Right lobe of liver (tissue), 6 donors: ENCODE results near the gene RIPOR2. TPM values are rescaled to one million over a fixed set of nuclear protein-coding genes. Genes with fewer than 3 reads are reported as not detected.
A peak's percentile ranks its signal among the peaks of the same experiment; 100 is the strongest.

Experiments
- ATAC-seq, 4 donors: fragments of 200-7000 bp; cut with Tn5 transposase; one replicate each; pipeline ENCODE4 v1.9.1; 2020; ENCODE audit warnings: mild to moderate bottlenecking in 4 of 4, moderate library complexity in 4 of 4
- DNase-seq, 3 donors: peaks; one replicate each; pipeline ENCODE4 v3.0.0-alpha.2; 2020
- H3K27ac ChIP-seq, 3 donors: fragments of 200-600 bp; one replicate each; pipeline ENCODE4 v1.8.0; 2022
- H3K27me3 ChIP-seq, 2 donors: fragments of 200-600 bp; one replicate each; pipeline ENCODE4 v1.8.0; 2022
- H3K36me3 ChIP-seq, 4 donors: fragments of 200-600 bp; sonication (generic) in 1 of 4; one replicate each; pipeline versions ENCODE4 v1.5.1 to v1.8.0; 2017 to 2022; ENCODE audit warnings: control low read depth in 1 of 4
- H3K4me1 ChIP-seq, 4 donors: fragments of 200-600 bp; sonication (generic) in 1 of 4; one replicate each; pipeline versions ENCODE4 v1.5.1 to v1.8.0; 2017 to 2022; ENCODE audit warnings: control low read depth in 1 of 4
- H3K4me3 ChIP-seq, 3 donors: fragments of 200-600 bp; one replicate each; pipeline ENCODE4 v1.8.0; 2022
- H3K9me3 ChIP-seq, 4 donors: fragments of 200-600 bp; sonication (generic) in 1 of 4; one replicate each; pipeline versions ENCODE4 v1.5.1 to v1.8.0; 2017 to 2022; ENCODE audit warnings: control low read depth in 1 of 4
- POLR2A ChIP-seq: fragments of 450-650 bp; IDR thresholded peaks from one replicate; pipeline ENCODE4 v1.6.1; 2017; ENCODE audit warnings: antibody characterized with exemption, mild to moderate bottlenecking
- WGBS: methylation state at CpG from one replicate; pipeline ENCODE4 v1.1.6; 2018; ENCODE audit warnings: low coverage, low lambda C conversion rate; ENCODE audit not compliant: insufficient coverage; ENCODE audit errors: missing lambda C conversion rate; 5-methylcytosine and 5-hydroxymethylcytosine counted together
- intact Hi-C, 2 donors: fragments of 100-400 bp; cut with DNase I; formaldehyde crosslinking; loops; one replicate each; pipeline versions ENCODE4 v1.11.2 to v1.14.1; 2022
- long read RNA-seq: library from polyadenylated mRNA; unstranded; transcript quantifications from one replicate; pipeline ENCODE4 v2.0.0, GENCODE V29; 2019
- total RNA-seq, 6 experiments: library from RNA; depleted of rRNA in 2 of 6; stranded (reverse); fragments of >200 nt in 2 of 6; fragmentation: NEBNext Ultra II Directional in 3 of 6; extraction: Animal tissue kit (Norgen Biotek cat#: 25700) in 3 of 6; gene quantifications; one replicate each; pipeline versions ENCODE4 v1.1.0 to v1.2.4, GENCODE V29; 2016 to 2023
- TF ChIP-seq, protein P1 (sequence below), 4 donors: fragments of 200-600 bp in 3 of 4; fragments of 450-650 bp in 1 of 4; IDR thresholded peaks; one replicate each; pipeline versions ENCODE4 v1.5.1 to v1.8.0; 2016 to 2022; ENCODE audit warnings: antibody characterized with exemption in 4 of 4, mild to moderate bottlenecking in 2 of 4
- donor health status: DM: no; HTN: yes; CAD: no.
- donor health status: DM: no; HTN: no; CAD: no.
- donor health status: DM: no; HTN: no; CAD: no.
- donor health status: DM: no; HTN: yes; CAD: no.
- donor health status: DM: no; HTN: yes; CAD: no.

The RIPOR2 gene, protein sequence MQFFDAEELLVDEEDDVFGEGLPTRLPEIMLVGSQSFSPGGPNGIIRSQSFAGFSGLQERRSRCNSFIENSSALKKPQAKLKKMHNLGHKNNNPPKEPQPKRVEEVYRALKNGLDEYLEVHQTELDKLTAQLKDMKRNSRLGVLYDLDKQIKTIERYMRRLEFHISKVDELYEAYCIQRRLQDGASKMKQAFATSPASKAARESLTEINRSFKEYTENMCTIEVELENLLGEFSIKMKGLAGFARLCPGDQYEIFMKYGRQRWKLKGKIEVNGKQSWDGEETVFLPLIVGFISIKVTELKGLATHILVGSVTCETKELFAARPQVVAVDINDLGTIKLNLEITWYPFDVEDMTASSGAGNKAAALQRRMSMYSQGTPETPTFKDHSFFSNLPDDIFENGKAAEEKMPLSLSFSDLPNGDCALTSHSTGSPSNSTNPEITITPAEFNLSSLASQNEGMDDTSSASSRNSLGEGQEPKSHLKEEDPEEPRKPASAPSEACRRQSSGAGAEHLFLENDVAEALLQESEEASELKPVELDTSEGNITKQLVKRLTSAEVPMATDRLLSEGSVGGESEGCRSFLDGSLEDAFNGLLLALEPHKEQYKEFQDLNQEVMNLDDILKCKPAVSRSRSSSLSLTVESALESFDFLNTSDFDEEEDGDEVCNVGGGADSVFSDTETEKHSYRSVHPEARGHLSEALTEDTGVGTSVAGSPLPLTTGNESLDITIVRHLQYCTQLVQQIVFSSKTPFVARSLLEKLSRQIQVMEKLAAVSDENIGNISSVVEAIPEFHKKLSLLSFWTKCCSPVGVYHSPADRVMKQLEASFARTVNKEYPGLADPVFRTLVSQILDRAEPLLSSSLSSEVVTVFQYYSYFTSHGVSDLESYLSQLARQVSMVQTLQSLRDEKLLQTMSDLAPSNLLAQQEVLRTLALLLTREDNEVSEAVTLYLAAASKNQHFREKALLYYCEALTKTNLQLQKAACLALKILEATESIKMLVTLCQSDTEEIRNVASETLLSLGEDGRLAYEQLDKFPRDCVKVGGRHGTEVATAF
- total RNA-seq, result 1 to 10 TPM; 1.8 to 4.6 (median 3.5) TPM
- long read RNA-seq, partial matches to known transcripts, result 1 of 2 reads
- long read RNA-seq, other reads (novel, unspliced or antisense), result 1 of 2 reads

DNA sequence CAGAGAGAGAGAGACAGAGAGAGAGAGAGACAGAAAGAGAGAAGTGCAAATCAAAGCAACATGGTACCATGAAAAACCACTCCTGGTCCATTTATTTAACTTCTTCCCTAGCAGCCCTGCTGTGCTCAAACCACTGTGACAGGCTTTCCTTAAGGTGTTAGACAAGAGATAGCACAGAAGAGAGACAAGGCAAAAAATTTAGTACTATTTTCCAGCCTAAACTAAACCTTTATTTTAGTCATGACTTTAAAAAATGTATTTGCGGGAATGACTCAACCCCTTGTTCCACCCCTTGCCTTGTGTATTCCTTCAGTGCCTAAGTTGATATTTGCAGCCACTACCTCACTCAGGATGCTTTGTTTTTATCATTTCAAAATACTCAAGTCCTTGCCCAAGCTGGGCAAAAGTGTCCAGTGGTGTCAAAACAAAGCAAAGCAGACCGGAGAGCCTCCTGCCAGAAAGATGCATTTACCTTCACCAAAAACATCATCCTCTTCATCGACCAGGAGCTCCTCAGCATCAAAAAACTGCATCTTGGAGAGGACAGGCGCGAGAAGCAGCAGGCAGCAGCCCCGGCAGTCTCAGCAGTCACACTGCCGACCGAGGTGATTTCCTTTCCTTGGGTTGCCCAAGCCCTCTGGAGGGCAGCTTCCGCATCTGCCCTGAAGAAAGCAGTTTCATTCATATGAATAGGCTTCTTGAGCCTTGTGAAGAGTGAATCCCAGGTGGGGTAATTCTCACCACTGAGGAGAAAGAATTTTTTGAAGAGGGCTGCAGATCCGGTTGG, at the start of gene RIPOR2:
TSS of gene RIPOR2 (minus strand) at position 595 of the 787 bp plus-strand sequence. CDS start at position 533, 62 bp downstream.
- DNase-seq (peak in 2 of 3 donors; percentile 51 to 68), ATAC-seq (peak; percentile 55 to 71 (median 64))
- H3K27ac ChIP-seq, result peak within 1 kb of the TSS in 1 of 3 donors; percentile 26
- no peak for TF ChIP-seq POLR2A
- TF ChIP-seq, protein P1, sequence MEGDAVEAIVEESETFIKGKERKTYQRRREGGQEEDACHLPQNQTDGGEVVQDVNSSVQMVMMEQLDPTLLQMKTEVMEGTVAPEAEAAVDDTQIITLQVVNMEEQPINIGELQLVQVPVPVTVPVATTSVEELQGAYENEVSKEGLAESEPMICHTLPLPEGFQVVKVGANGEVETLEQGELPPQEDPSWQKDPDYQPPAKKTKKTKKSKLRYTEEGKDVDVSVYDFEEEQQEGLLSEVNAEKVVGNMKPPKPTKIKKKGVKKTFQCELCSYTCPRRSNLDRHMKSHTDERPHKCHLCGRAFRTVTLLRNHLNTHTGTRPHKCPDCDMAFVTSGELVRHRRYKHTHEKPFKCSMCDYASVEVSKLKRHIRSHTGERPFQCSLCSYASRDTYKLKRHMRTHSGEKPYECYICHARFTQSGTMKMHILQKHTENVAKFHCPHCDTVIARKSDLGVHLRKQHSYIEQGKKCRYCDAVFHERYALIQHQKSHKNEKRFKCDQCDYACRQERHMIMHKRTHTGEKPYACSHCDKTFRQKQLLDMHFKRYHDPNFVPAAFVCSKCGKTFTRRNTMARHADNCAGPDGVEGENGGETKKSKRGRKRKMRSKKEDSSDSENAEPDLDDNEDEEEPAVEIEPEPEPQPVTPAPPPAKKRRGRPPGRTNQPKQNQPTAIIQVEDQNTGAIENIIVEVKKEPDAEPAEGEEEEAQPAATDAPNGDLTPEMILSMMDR (IDR thresholded peaks at IDR 0.05), result no peak
- H3K9me3 ChIP-seq, result no peaks in the 10 kb centered on the region
- H3K4me1 ChIP-seq, result no peaks in the 10 kb centered on the region
- no peaks in the 10 kb centered on the region for H3K36me3 ChIP-seq
- peak within 1 kb of the TSS in 1 of 3 donors; percentile 19 for H3K4me3 ChIP-seq
- whole genome bisulfite sequencing, result 29% methylated on average over 10 of the region's 10 CpGs
- no peaks in the 10 kb centered on the region for H3K27me3 ChIP-seq
- intact Hi-C loops, result no loop called here

DNA sequence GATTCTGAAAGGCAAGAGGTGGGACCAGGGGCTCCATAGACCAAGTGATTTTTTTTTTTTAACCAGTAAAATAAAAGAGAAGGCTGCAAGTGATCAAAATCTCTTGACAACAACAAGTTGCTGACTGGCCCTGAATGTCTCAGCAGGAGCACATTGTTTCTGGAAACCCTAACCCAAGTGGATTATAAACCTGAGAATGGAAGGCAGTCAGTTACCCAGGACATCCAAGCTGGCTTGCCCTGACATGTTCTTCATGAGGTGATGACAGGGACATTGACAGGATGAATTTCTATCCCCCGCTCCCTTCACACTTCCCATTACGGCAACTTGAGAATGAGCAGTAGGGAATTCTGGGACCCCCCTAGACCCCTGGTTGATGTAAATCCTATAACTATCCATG, 49.6 kb upstream of the RIPOR2 start:
- Histone ChIP-seq H3K27me3 (no peaks in the 10 kb centered on the region), H3K9me3 (no peaks in the 10 kb centered on the region), H3K4me3 (no peak overlapping the region), H3K4me1 (no peaks in the 10 kb centered on the region), H3K36me3 (peaks cover 0 to 1% (median 0%) of the 10 kb centered on the region in 4 donors), H3K27ac (no peak overlapping the region)
- TF ChIP-seq POLR2A, result no peak
- TF ChIP-seq, protein P1 (IDR thresholded peaks at IDR 0.05), result no peak
- ATAC-seq (no peak), DNase-seq (no peak)
- 100% methylated on average over 2 of the region's 2 CpGs for WGBS
- intact Hi-C loops, result no loop called here

DNA sequence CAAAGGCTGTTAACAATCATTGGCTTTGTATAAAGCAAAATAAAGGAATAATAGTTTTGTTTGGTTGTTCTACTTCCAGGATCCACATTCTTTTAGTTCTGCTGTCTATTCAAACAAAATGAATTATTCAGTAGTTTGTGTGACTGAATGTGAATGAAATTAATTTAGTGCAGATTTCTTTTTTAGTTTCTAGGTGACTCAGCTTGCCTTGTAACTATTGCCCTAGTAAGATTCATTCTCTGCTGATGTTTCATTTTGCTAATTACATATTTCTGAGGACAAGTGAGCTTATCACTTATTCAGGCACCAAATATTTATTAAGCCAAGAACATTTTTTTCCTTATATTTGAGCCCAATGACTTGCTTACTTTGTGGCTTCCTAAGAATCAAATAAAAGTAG, 46.5 kb upstream of the RIPOR2 start:
- Histone ChIP-seq H3K4me3 (no peak overlapping the region), H3K27ac (no peak overlapping the region), H3K4me1 (no peaks in the 10 kb centered on the region), H3K36me3 (peaks cover 0 to 1% (median 0%) of the 10 kb centered on the region in 4 donors), H3K27me3 (no peaks in the 10 kb centered on the region), H3K9me3 (no peaks in the 10 kb centered on the region)
- no peak for ATAC-seq
- intact Hi-C loops, result no loop called here
- TF ChIP-seq, protein P1 (IDR thresholded peaks at IDR 0.05), result no peak
- TF ChIP-seq POLR2A, result no peak
- no peak for DNase-seq

DNA sequence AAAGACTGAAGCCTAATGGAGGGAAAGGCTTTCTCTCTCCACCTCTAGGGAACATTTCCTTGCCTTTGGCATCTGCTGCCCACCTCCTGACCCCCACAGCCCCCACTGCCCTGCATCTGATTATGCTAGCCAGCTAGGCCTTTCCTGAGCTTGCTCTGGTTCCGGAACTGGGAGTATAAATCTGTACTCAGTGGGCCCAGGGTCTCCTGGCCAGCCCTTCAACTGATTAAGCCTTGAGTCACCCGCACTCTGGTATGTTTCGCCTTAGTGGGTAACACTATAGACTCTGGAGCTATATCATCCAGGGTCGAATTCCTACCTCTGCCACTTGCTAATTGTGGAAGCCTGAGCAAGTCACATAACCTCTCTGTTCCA, 45.6 kb upstream of the RIPOR2 start:
- no peak for TF ChIP-seq POLR2A
- TF ChIP-seq, protein P1 (IDR thresholded peaks at IDR 0.05), result no peak
- Histone ChIP-seq H3K4me1 (no peaks in the 10 kb centered on the region), H3K36me3 (peaks cover 0 to 1% (median 0%) of the 10 kb centered on the region in 4 donors), H3K4me3 (no peak overlapping the region), H3K27me3 (no peaks in the 10 kb centered on the region), H3K9me3 (no peaks in the 10 kb centered on the region), H3K27ac (no peak overlapping the region)
- no peak for DNase-seq
- 81% methylated on average over 4 of the region's 4 CpGs for WGBS
- intact Hi-C loops, result no loop called here
- no peak for ATAC-seq
